A549 (cell line): ENCODE data around the gene GOLGA6C. TPM values are rescaled to one million over a fixed set of nuclear protein-coding genes. Genes with fewer than 3 reads are reported as not detected.

Experiments used
- ATAC-seq, 2 experiments: fragments of 200-7000 bp in 1 of 2; fragments of >200 bp in 1 of 2; cut with Nextera tagmentation in 1 of 2; cut with Tn5 transposase in 1 of 2; 3 replicates each; pipeline versions ENCODE4 v1.8.0 to v1.9.1; 2018 to 2020; ENCODE audit warnings: mild to moderate bottlenecking in 1 of 2, moderate library complexity in 1 of 2
- CTCF ChIA-PET: fragments of 300-600 bp; sonication (Branson Sonifier 250); formaldehyde crosslinking; extraction: SDS; loops from one replicate; lab custom pipeline; 2021; ENCODE audit warnings: antibody characterized with exemption, inconsistent platforms; lab: Yijun Ruan, JAX
- POLR2A ChIA-PET: fragments of 350-600 bp; formaldehyde crosslinking; extraction: SDS; loops from one replicate; lab custom pipeline; 2021; ENCODE audit warnings: antibody characterized with exemption, inconsistent platforms; lab: Yijun Ruan, JAX
- DNase-seq, 2 experiments: peaks; one replicate each; pipeline versions ENCODE4 v3.0.0 to v3.0.0-alpha.2; 2011 to 2016; ENCODE audit warnings: low read depth in 1 of 2, low spot score in 1 of 2
- FAIRE-seq: peaks from 2 replicates; lab custom pipeline; 2011; peaks lifted over from hg19 to GRCh38; lab: Jason Lieb, UNC
- H3K27ac ChIP-seq, 2 experiments: fragments of >200 bp; sonication (Bioruptor Twin); formaldehyde crosslinking; 3 replicates each; pipeline ENCODE4 v1.5.1; 2016 to 2017
- H3K4me1 ChIP-seq: fragments of >200 bp; sonication (Bioruptor Twin); formaldehyde crosslinking; 3 replicates; pipeline ENCODE4 v1.6.1; 2016
- H3K4me2 ChIP-seq: fragments of >200 bp; sonication (Bioruptor Twin); formaldehyde crosslinking; 3 replicates; pipeline ENCODE4 v1.6.1; 2016
- H3K4me3 ChIP-seq: fragments of >200 bp; sonication (Bioruptor Twin); formaldehyde crosslinking; 3 replicates; pipeline ENCODE4 v1.5.1; 2016
- H3K9me3 ChIP-seq: fragments of >200 bp; sonication (Bioruptor Twin); formaldehyde crosslinking; 3 replicates; pipeline ENCODE4 v1.6.1; 2016
- CEBPB ChIP-seq, 2 experiments: fragments of >200 bp in 1 of 2; sonication (Bioruptor Twin) in 1 of 2; formaldehyde crosslinking in 1 of 2; IDR thresholded peaks; 2 replicates each; pipeline ENCODE4 v1.6.1; 2012 to 2016
- EHF ChIP-seq: fragments of 250-450 bp; sonication (Bioruptor Pico); IDR thresholded peaks from 2 replicates; pipeline ENCODE4 v1.5.0; 2020; ENCODE audit warnings: mild to moderate bottlenecking
- ESRRA ChIP-seq: fragments of 150-350 bp; IDR thresholded peaks from 2 replicates; pipeline ENCODE4 v1.6.1; 2014; ENCODE audit warnings: mild to moderate bottlenecking, low read length, borderline replicate concordance
- FOSB ChIP-seq: fragments of 250-450 bp; sonication (Bioruptor Pico); IDR thresholded peaks from 2 replicates; pipeline ENCODE4 v1.5.0; 2020; ENCODE audit warnings: mild to moderate bottlenecking, moderate library complexity
- HES2 ChIP-seq: fragments of >200 bp; sonication (Bioruptor Twin); formaldehyde crosslinking; IDR thresholded peaks from 2 replicates; pipeline ENCODE4 v1.6.1; 2016
- HOXB13 ChIP-seq: fragments of 250-450 bp; sonication (Bioruptor Pico); IDR thresholded peaks from 2 replicates; pipeline ENCODE4 v1.5.0; 2020; ENCODE audit warnings: low read depth, mild to moderate bottlenecking, moderate library complexity
- JUN ChIP-seq, 2 experiments: fragments of >200 bp; sonication (Bioruptor Twin); formaldehyde crosslinking; IDR thresholded peaks; 2 replicates in 1 of 2; 3 replicates in 1 of 2; pipeline ENCODE4 v1.6.1; 2016 to 2017
- KDM1A ChIP-seq: fragments of 200-600 bp; sonication (generic); IDR thresholded peaks from 2 replicates; pipeline ENCODE4 v1.6.1; 2016; ENCODE audit warnings: low read depth, mild to moderate bottlenecking
- MAFK ChIP-seq: fragments of 450-650 bp; IDR thresholded peaks from 2 replicates; pipeline ENCODE4 v1.6.1; 2014; ENCODE audit not compliant: partially characterized antibody
- MYC ChIP-seq: IDR thresholded peaks from 2 replicates; pipeline ENCODE4 v1.6.1; 2012; ENCODE audit warnings: mild to moderate bottlenecking, inconsistent platforms, low read length, improper control_type of control experiment, borderline replicate concordance
- NR3C1 ChIP-seq: fragments of >200 bp; sonication (Bioruptor Twin); formaldehyde crosslinking; IDR thresholded peaks from 3 replicates; pipeline ENCODE4 v1.6.1; 2017
- PHF8 ChIP-seq: fragments of 200-600 bp; sonication (generic); IDR thresholded peaks from 2 replicates; pipeline ENCODE4 v1.6.1; 2016; ENCODE audit warnings: low read depth, mild to moderate bottlenecking, antibody characterized with exemption, moderate library complexity, borderline replicate concordance
- POLR2A ChIP-seq: IDR thresholded peaks from 2 replicates; pipeline ENCODE4 v1.6.1; 2012; ENCODE audit warnings: mild to moderate bottlenecking, low read length
- POLR2AphosphoS2 ChIP-seq: conservative IDR thresholded peaks from 2 replicates; pipeline ENCODE4 v1.6.1; 2012; ENCODE audit warnings: low read length, improper control_type of control experiment, inconsistent platforms
- RAD21 ChIP-seq, 2 experiments: fragments of >200 bp in 1 of 2; sonication (Bioruptor Twin) in 1 of 2; formaldehyde crosslinking in 1 of 2; IDR thresholded peaks in 1 of 2; conservative IDR thresholded peaks in 1 of 2; 2 replicates in 1 of 2; 3 replicates in 1 of 2; pipeline ENCODE4 v1.6.1; 2012 to 2018; ENCODE audit warnings: inconsistent platforms in 1 of 2
- RNF2 ChIP-seq: fragments of 200-600 bp; sonication (generic); IDR thresholded peaks from 2 replicates; pipeline ENCODE4 v1.6.1; 2016; ENCODE audit warnings: low read depth, mild to moderate bottlenecking, antibody characterized with exemption, moderate library complexity, borderline replicate concordance
- SREBF2 ChIP-seq: fragments of 450-650 bp; IDR thresholded peaks from 2 replicates; pipeline ENCODE4 v1.6.1; 2014; ENCODE audit warnings: mild to moderate bottlenecking, moderate library complexity
- TFCP2L1 ChIP-seq: fragments of 250-450 bp; sonication (Bioruptor Pico); IDR thresholded peaks from 2 replicates; pipeline ENCODE4 v1.5.0; 2021; ENCODE audit warnings: mild to moderate bottlenecking
- USF2 ChIP-seq: fragments of 450-650 bp; IDR thresholded peaks from 2 replicates; pipeline ENCODE4 v1.6.1; 2014; ENCODE audit warnings: antibody characterized with exemption
- ZC3H11A ChIP-seq: fragments of 450-650 bp; IDR thresholded peaks from 2 replicates; pipeline ENCODE4 v1.6.1; 2014; ENCODE audit warnings: antibody characterized with exemption, mild to moderate bottlenecking
- ZFP36 ChIP-seq: fragments of 450-650 bp; IDR thresholded peaks from 2 replicates; pipeline ENCODE4 v1.6.1; 2014; ENCODE audit warnings: borderline replicate concordance; ENCODE audit not compliant: partially characterized antibody
- WGBS: methylation state at CpG from one replicate; pipeline ENCODE4 v1.1.6; 2017; ENCODE audit errors: missing lambda C conversion rate; 5-methylcytosine and 5-hydroxymethylcytosine counted together
- polyA plus RNA-seq, 4 experiments: library from polyadenylated mRNA; depleted of rRNA in 3 of 4; stranded (reverse); fragments of >200 nt; fragmentation: RNase III in 1 of 4; extraction: RNeasy Plus Mini Kit Qiagen cat#74134 plus additional on column Dnase treatment in 1 of 4; gene quantifications; 2 replicates in 3 of 4; 3 replicates in 1 of 4; pipeline ENCODE4 v1.2.3, GENCODE V29; 2011 to 2017

GOLGA6C gene
- polyA plus RNA-seq, 2 of the 4 experiments (the other 2 are of a cell fraction) = not detected

DNA sequence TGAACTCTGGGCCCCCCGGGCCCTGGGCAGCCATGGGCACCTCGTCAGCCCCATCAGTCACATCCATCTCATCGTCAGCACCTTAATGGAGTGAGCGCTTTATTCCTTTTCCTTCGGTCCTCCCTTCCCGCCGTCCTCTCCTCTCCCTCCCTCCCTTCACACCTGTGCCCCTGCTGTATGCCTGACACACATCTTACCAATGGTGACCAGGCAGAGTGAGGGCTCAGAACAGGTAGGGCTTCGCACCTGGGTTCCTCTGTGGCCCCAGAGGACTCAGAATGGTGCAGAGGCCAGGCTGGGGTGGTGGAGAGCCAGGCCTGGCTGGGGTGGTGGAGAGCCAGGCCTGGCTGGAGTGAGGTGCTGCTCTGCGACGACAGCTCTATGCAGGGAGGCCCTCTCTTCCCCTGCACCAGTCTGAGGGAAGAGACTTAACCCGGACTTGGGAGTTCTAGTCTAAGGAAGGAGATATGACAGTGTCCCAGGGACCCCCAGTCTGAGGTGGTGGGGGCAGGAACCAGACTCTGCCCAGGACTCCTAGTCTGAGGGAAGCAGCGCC, 44.8 kb upstream of the GOLGA6C start:
- FAIRE-seq (no peak), DNase-seq (no peak), ATAC-seq (peak; percentile 6 to 9; a peak in 4 of 6 replicates)
- ChIA-PET CTCF (interaction anchor here (3.7 to 15.6 kb wide), 4 partner anchors 8 to 186 kb away, joined by 18 to 324 read pairs (median 40); partner anchors contain the start of genes C15orf39 and PPCDC), POLR2A (no interaction called here)
- no peaks in the 10 kb centered on the region for H3K9me3 ChIP-seq
- WGBS = 90% methylated on average over 12 of the region's 12 CpGs
- no peak overlapping the region for H3K4me3 ChIP-seq
- TF ChIP-seq ZC3H11A (no peak), SREBF2 (no peak), HES2 (no peak), RAD21 (conservative IDR thresholded peaks at IDR 0.05 in 1 of 2, IDR thresholded peaks at IDR 0.05 in 1 of 2) (no peak)
- no peaks in the 10 kb centered on the region for H3K4me1 ChIP-seq
- H3K4me2 ChIP-seq = no peak overlapping the region
- no peak overlapping the region for H3K27ac ChIP-seq

DNA sequence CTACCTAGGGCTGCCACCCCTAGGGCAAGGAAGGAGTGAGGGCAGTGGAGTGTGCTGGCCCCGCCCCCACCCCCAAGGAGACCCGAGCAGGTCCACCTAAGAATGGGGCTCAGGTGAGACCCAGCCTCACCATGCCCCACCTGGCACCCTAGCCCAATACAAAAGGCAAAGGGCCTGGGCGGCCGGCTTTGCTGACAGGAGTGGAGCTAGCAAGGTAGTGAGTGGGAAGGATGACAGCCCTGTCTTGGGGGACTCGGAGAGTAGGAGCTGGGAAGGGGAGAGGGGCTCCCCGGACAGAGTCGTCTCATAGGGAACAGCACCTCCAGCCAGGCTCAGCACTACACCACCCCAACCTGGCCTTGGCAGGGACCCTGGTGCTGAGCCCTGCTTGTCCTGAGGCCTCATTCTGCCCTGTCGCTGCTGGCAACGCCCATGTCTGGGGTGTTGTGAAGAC, 44.3 kb upstream of the GOLGA6C start:
- ChIA-PET CTCF (interaction anchor here (1.1 to 15.6 kb wide), 6 partner anchors 8 to 186 kb away, joined by 4 to 324 read pairs (median 22); partner anchors contain the start of genes C15orf39 and PPCDC), POLR2A (no interaction called here)
- ATAC-seq = peak in 1 of 2 experiments; percentile 9; a peak in 3 of 6 replicates

DNA sequence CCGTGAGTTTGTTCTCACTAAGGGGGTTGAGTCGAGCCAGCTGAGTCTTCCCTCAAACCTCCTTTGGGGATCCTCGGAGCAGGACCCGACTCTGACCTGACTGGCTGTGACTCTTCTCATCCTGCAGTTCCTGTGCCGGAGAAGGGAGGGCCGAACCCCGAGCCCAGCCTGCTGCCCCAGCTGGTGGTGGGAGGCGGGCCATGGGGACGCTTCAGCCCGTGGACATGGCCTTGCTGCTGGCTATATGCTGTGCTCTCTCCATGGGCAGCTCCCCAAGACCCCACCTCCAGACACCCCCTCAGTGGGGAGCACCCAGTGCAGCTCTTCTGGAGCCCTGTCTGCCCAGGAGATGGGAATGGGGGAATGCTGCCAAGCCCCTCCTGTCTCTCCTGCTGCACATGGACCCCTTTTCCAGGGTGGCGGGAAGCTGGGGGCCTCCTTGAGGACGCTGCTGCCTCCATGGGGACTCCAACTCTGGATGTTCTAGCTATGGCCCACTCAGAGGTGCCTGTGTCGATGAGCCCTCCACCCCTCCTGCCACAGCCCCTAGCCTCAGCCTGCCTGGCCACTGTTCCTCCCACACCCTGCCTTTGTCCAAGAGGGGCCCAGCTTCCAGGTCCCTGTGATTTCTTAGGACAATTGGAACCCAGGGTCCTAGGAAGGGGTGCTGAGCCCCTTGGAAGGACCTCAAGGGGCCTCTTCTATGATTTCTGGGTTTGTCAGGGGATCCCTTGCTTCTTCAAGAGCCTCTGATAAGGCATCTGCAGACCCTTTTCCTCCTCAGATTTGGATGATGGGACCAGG, 43.6 kb upstream of the GOLGA6C start:
- Histone ChIP-seq H3K4me2 (no peak overlapping the region), H3K27ac (no peak overlapping the region), H3K4me1 (no peaks in the 10 kb centered on the region), H3K9me3 (no peaks in the 10 kb centered on the region), H3K4me3 (no peak overlapping the region)
- WGBS = 66% methylated on average over 13 of the region's 13 CpGs
- DNase-seq (no peak), ATAC-seq (peak; percentile 10 to 14; a peak in 3 of 6 replicates), FAIRE-seq (no peak)
- TF ChIP-seq CEBPB (IDR thresholded peaks at IDR 0.05) (no peak), ZFP36 (no peak), SREBF2 (no peak), MAFK (no peak), KDM1A (no peak), HOXB13 (CRISPR knock-in tag) (no peak), JUN (IDR thresholded peaks at IDR 0.05) (no peak)
- CTCF ChIA-PET = interaction anchor here (0.9 to 15.6 kb wide), 8 partner anchors 9 to 187 kb away, joined by 3 to 324 read pairs (median 6); partner anchors contain the start of genes C15orf39 and PPCDC
- POLR2A ChIA-PET = interaction anchor here (0.6 kb wide), 1 partner anchor 257 kb away, joined by 3 read pairs; the partner anchor contains the start of gene RPP25

More for the DNA sequence above, 44.3 kb upstream of the GOLGA6C start:
- no peak overlapping the region for H3K27ac ChIP-seq
- TF ChIP-seq PHF8 (no peak), USF2 (no peak), POLR2AphosphoS2 (no peak), MYC (no peak), TFCP2L1 (CRISPR knock-in tag) (no peak), ZFP36 (no peak), POLR2A (no peak), FOSB (CRISPR knock-in tag) (no peak), HOXB13 (CRISPR knock-in tag) (no peak), NR3C1 (no peak), ESRRA (no peak), HES2 (no peak), EHF (CRISPR knock-in tag) (no peak), RNF2 (no peak)
- H3K4me1 ChIP-seq = no peaks in the 10 kb centered on the region
- FAIRE-seq = no peak
- no peaks in the 10 kb centered on the region for H3K9me3 ChIP-seq
- no peak overlapping the region for H3K4me2 ChIP-seq
- H3K4me3 ChIP-seq = no peak overlapping the region
- DNase-seq = no peak
- 85% methylated on average over 9 of the region's 9 CpGs for WGBS
